ENCODE results near the gene NMNAT3.

Gene NMNAT3

DNA sequence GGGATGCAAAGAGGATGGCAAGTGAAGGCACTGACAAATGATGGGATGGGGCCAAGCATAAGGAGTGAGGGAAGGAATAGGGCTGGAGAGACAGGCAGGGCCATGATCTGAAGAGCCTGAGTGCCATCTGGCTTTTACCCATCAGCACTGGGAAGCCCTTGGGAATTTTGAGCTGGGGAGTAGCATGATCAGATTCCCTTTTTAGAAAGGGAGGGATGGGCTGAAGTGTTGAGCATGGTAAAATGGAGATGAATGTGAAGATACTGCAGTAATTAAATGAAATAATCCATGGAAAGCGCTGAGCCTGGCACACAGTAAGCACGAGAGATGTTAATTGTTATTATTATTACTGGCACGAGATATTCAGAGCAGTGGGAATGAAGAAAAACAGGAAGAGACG lies 148.1 kb downstream of the NMNAT3 start:
- no peak for TF ChIP-seq CTCF (IDR thresholded peaks at IDR 0.05)

GRCh38 chr3:139528924-139529323 lies 148.8 kb downstream of the NMNAT3 start:
- no peak for TF ChIP-seq CTCF (IDR thresholded peaks at IDR 0.05)

GRCh38 chr3:139528281-139528680 lies 149.5 kb downstream of the NMNAT3 start:
- TF ChIP-seq CTCF (IDR thresholded peaks at IDR 0.05) = no peak

DNA sequence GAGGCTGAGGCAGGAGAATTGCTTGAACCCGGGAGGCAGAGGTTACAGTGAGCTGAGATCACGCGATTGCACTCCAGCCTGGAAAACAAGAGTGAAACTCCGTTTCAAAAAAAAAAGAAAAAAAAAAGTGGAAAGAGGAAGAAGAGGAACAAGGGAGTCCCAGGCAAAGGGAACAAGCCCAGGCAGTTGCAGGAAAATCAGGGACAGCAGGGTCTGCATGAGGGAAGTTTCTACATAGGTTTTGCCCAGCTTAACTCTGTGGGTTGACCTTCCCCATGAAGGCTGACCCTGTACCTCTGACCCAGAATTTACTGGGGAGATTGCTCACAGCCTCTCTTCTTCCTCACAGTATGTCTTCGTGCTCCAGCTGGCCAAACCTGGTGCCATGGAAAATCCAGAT lies 150.5 kb downstream of the NMNAT3 start:
- TF ChIP-seq CTCF (IDR thresholded peaks at IDR 0.05) = no peak

DNA sequence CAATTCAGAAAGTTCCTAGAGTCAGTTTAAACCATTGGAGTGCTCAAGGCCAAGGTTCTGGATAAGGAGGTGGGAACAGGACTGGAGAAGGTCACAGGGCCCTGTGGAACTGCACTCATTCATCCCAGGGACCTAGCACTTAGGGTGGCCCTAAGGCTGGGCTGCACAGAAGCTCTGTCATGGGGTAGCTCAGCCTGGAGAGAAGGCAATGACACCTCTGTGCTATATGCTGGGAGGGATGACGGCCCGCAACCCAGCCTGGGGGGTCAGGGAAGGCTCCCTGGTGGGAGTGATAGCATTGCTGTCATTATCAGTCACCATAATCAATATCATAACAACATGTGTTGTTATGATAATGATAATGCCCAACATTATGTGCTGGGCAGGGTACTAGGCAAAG lies 151.6 kb downstream of the NMNAT3 start:
- no peak for TF ChIP-seq CTCF (IDR thresholded peaks at IDR 0.05)

DNA sequence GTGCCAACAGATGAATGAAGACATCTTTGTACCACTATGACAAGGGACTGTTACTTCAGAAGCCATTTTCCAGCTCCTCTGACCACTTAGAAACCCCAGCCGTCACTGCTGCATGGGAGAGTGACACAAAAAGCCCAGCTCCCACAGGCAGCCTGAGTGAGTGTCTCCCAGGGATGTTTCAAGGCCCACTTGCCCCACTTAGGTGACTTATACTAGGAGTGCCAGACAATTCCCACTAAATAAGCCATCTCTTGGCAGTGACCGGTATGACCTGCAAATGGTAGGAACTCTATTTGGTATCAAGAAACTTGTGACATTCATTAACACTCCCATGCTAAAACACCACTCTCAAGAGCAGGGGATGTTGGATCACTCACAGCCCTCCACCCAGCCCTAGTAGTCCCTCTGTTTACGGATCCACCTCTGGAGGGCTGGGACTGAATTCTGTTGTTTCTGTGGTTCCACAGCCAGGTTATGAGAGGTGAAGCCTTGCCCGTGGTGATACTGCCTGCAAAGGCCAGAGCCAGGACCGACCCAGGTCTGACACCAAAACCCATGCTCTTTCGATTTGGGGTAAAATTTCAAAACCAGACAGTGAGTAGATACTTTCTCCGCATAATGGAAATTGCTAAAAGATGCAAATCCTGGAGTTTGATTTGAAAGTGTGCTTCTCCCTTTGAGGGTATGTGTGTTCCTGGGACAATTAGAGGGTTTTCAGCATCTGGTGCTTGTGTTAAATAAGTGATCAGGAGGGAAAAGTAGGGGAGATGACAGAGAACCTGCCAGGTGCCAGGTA lies 152.7 kb downstream of the NMNAT3 start:
- no peak for TF ChIP-seq CTCF (IDR thresholded peaks at IDR 0.05)

DNA sequence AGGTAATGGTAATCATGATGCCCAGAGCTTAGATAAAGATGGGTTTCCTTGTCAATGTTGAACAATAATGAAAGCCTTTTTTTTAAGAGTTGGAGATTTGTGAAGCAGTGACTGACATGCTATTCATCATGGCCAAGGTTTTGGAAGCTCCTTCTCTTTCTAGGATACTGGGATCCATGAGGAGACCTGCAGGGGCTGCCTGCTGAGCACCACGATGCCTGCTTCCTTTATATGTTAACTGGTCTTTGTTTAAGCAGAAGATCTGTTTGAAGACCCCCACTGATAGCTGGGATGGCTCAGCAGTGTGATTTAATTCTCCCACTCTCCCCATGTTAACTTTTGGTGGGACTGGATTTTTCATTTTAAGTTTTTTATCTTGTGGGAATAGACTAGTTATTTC lies 154.1 kb downstream of the NMNAT3 start:
- TF ChIP-seq CTCF (IDR thresholded peaks at IDR 0.05) = no peak

- no peak for TF ChIP-seq CTCF (IDR thresholded peaks at IDR 0.05)
Measured at GRCh38 chr3:139523166-139523565, 154.6 kb downstream of the NMNAT3 start.
